Skeletal muscle tissue (tissue), 4 donors: Measurements from ENCODE around the gene PFKFB2. TPM values are rescaled to one million over a fixed set of nuclear protein-coding genes. Genes with fewer than 3 reads are reported as not detected.
A peak's percentile ranks its signal among the peaks of the same experiment; 100 is the strongest.

Experiments
- H3K27ac ChIP-seq: one replicate; pipeline ENCODE4 v1.7.0; 2013; ENCODE audit warnings: mild to moderate bottlenecking, low read depth, low read length, inconsistent platforms
- H3K27me3 ChIP-seq, 3 donors: one replicate each; pipeline ENCODE4 v1.7.0; 2013; ENCODE audit warnings: low read length in 3 of 3; ENCODE audit not compliant: control insufficient read depth in 3 of 3, insufficient read depth in 3 of 3
- H3K36me3 ChIP-seq, 3 donors: one replicate each; pipeline ENCODE4 v1.7.0; 2013; ENCODE audit warnings: low read length in 3 of 3; ENCODE audit not compliant: control insufficient read depth in 3 of 3, insufficient read depth in 3 of 3
- H3K4me1 ChIP-seq, 3 donors: one replicate each; pipeline ENCODE4 v1.7.0; 2013; ENCODE audit warnings: low read length in 3 of 3, mild to moderate bottlenecking in 3 of 3; ENCODE audit not compliant: control insufficient read depth in 3 of 3, insufficient read depth in 3 of 3
- H3K4me3 ChIP-seq, 3 donors: one replicate each; pipeline ENCODE4 v1.7.0; 2013; ENCODE audit warnings: low read length in 3 of 3
- H3K9ac ChIP-seq, 3 donors: one replicate each; pipeline ENCODE4 v1.7.0; 2013; ENCODE audit warnings: low read length in 3 of 3, mild to moderate bottlenecking in 3 of 3, moderate library complexity in 2 of 3, low read depth in 1 of 3
- H3K9me3 ChIP-seq, 3 donors: one replicate each; pipeline ENCODE4 v1.7.0; 2013; ENCODE audit warnings: low read length in 3 of 3; ENCODE audit not compliant: control insufficient read depth in 3 of 3
- total RNA-seq: library from RNA; depleted of rRNA; stranded (reverse); fragments of >200 nt; gene quantifications from one replicate; pipeline ENCODE4 v1.2.3, GENCODE V29; 2014
- donor health status: Osteomylitis.

Gene PFKFB2
- total RNA-seq, 1 donor from 2014 or later, result 3.7 TPM

GRCh38 chr1:207050480-207051190 is 2.4 kb upstream of the PFKFB2 start:
- no peaks in the 10 kb centered on the region for H3K27me3 ChIP-seq
- no peaks in the 10 kb centered on the region for H3K9me3 ChIP-seq
- H3K4me3 ChIP-seq, result peak overlapping the region; percentile 76 to 97 (median 91)
- H3K36me3 ChIP-seq, result peaks cover 8 to 10% (median 10%) of the 10 kb centered on the region in 3 donors
- H3K27ac ChIP-seq, result peak overlapping the region; percentile 94
- H3K4me1 ChIP-seq, result peaks cover 17 to 32% (median 20%) of the 10 kb centered on the region in 3 donors
- H3K9ac ChIP-seq, result peak overlapping the region; percentile 76 to 91 (median 90)

GRCh38 chr1:207051191-207051943 is 1.7 kb upstream of the PFKFB2 start, which contains the start of gene YOD1:
TSS of gene YOD1 (minus strand) at chr1:207051208. CDS start at chr1:207051030, 178 bp downstream.
- Histone ChIP-seq H3K36me3 (peaks cover 8 to 10% (median 10%) of the 10 kb centered on the region in 3 donors), H3K9ac (peak within 1 kb of the TSS; percentile 76 to 96 (median 90)), H3K9me3 (no peaks in the 10 kb centered on the region), H3K4me1 (peaks cover 17 to 32% (median 19%) of the 10 kb centered on the region in 3 donors), H3K27me3 (no peaks in the 10 kb centered on the region), H3K4me3 (peak within 1 kb of the TSS; percentile 91 to 97 (median 91)), H3K27ac (peak within 1 kb of the TSS; percentile 94)

GRCh38 chr1:207054491-207054890 is 1.4 kb downstream of the PFKFB2 start:
- H3K27ac ChIP-seq, result peak overlapping the region; percentile 94
- H3K4me3 ChIP-seq, result peak overlapping the region in 1 of 3 donors; percentile 4
- H3K9me3 ChIP-seq, result no peaks in the 10 kb centered on the region
- peak overlapping the region in 2 of 3 donors; percentile 51 to 63 for H3K9ac ChIP-seq
- peaks cover 20 to 34% (median 28%) of the 10 kb centered on the region in 3 donors for H3K4me1 ChIP-seq
- no peaks in the 10 kb centered on the region for H3K27me3 ChIP-seq
- peaks cover 0 to under 1% (median 0%) of the 10 kb centered on the region in 3 donors for H3K36me3 ChIP-seq

- Histone ChIP-seq H3K9me3 (no peaks in the 10 kb centered on the region), H3K9ac (peak overlapping the region in 2 of 3 donors; percentile 54 to 70), H3K27ac (peak overlapping the region; percentile 94), H3K36me3 (peaks cover 0 to 5% (median 0%) of the 10 kb centered on the region in 3 donors), H3K4me1 (peaks cover 20 to 39% (median 38%) of the 10 kb centered on the region in 3 donors), H3K27me3 (no peaks in the 10 kb centered on the region), H3K4me3 (no peak overlapping the region)
Measured at GRCh38 chr1:207055386-207056001, 2.4 kb downstream of the PFKFB2 start.

- Histone ChIP-seq H3K4me1 (peaks cover 20 to 31% (median 30%) of the 10 kb centered on the region in 3 donors), H3K9me3 (no peaks in the 10 kb centered on the region), H3K27ac (peak overlapping the region; percentile 94), H3K4me3 (peak overlapping the region in 1 of 3 donors; percentile 32), H3K36me3 (peaks cover 0 to 5% (median 4%) of the 10 kb centered on the region in 3 donors), H3K27me3 (no peaks in the 10 kb centered on the region), H3K9ac (peak overlapping the region in 2 of 3 donors; percentile 54 to 70)
Measured at GRCh38 chr1:207056673-207057072, 3.6 kb downstream of the PFKFB2 start.

- Histone ChIP-seq H3K4me1 (peaks cover 9 to 29% (median 26%) of the 10 kb centered on the region in 3 donors), H3K36me3 (peaks cover 14 to 20% (median 19%) of the 10 kb centered on the region in 3 donors), H3K9ac (no peak overlapping the region), H3K27ac (peak overlapping the region; percentile 89), H3K4me3 (no peak overlapping the region), H3K27me3 (no peaks in the 10 kb centered on the region), H3K9me3 (no peaks in the 10 kb centered on the region)
Measured at GRCh38 chr1:207058252-207058651, 5.2 kb downstream of the PFKFB2 start.

- Histone ChIP-seq H3K9ac (peak overlapping the region in 1 of 3 donors; percentile 61), H3K36me3 (peaks cover 19 to 29% (median 25%) of the 10 kb centered on the region in 3 donors), H3K4me1 (peaks cover 9 to 33% (median 23%) of the 10 kb centered on the region in 3 donors), H3K9me3 (no peaks in the 10 kb centered on the region), H3K27me3 (no peaks in the 10 kb centered on the region), H3K4me3 (peak overlapping the region in 1 of 3 donors; percentile 23), H3K27ac (peak overlapping the region; percentile 89)
Measured at GRCh38 chr1:207058878-207059867, 6.1 kb downstream of the PFKFB2 start.

GRCh38 chr1:207059881-207060280 is 6.8 kb downstream of the PFKFB2 start:
- Histone ChIP-seq H3K4me1 (peaks cover 11 to 37% (median 28%) of the 10 kb centered on the region in 3 donors), H3K36me3 (peaks cover 19 to 31% (median 28%) of the 10 kb centered on the region in 3 donors)

GRCh38 chr1:207060596-207060995 is 7.5 kb downstream of the PFKFB2 start:
- Histone ChIP-seq H3K27ac (no peak overlapping the region), H3K9ac (no peak overlapping the region), H3K9me3 (no peaks in the 10 kb centered on the region), H3K4me3 (no peak overlapping the region), H3K27me3 (no peaks in the 10 kb centered on the region), H3K36me3 (peaks cover 19 to 31% (median 29%) of the 10 kb centered on the region in 3 donors), H3K4me1 (peaks cover 11 to 37% (median 28%) of the 10 kb centered on the region in 3 donors)

More at GRCh38 chr1:207059881-207060280, 6.8 kb downstream of the PFKFB2 start:
- Histone ChIP-seq H3K4me3 (no peak overlapping the region), H3K27me3 (no peaks in the 10 kb centered on the region), H3K27ac (peak overlapping the region; percentile 89), H3K9me3 (no peaks in the 10 kb centered on the region), H3K9ac (peak overlapping the region in 1 of 3 donors; percentile 61)
